GM23248 (cell line): Measurements from ENCODE around the gene HLCS.

Experiments
- EZH2 ChIP-seq: fragments of 200-600 bp; sonication (generic); IDR thresholded peaks from 2 replicates; pipeline ENCODE4 v1.6.1; 2018; ENCODE audit warnings: antibody characterized with exemption, mild to moderate bottlenecking; ENCODE audit not compliant: insufficient read depth, poor library complexity, severe bottlenecking
- EZH2phosphoT487 ChIP-seq: fragments of 200-600 bp; sonication (generic); IDR thresholded peaks from 2 replicates; pipeline ENCODE4 v1.6.1; 2018; ENCODE audit warnings: antibody characterized with exemption, moderate library complexity, mild to moderate bottlenecking, low read depth; ENCODE audit not compliant: insufficient read depth

- no peak for TF ChIP-seq EZH2
- no peak for TF ChIP-seq EZH2phosphoT487
Observed at GRCh38 chr21:37001441-37001840, 35.0 kb upstream of the HLCS start.
